HG02943 (cell line): ENCODE results near the gene GMPPA.

Experiments used
- ATAC-seq: cut with Tn5 transposase; IDR thresholded peaks from one replicate; pipeline ENCODE4 v1.9.1; 2021; ENCODE audit warnings: mild to moderate bottlenecking, low read depth, moderate library complexity; ENCODE audit not compliant: unreplicated experiment

GMPPA gene

GRCh38 chr2:219533930-219534661 lies 35.4 kb downstream of the GMPPA start:
- ATAC-seq, result no peak

GRCh38 chr2:219536425-219536824 lies 37.7 kb downstream of the GMPPA start:
- ATAC-seq, result no peak

GRCh38 chr2:219536967-219537366 lies 38.3 kb downstream of the GMPPA start:
- ATAC-seq, result no peak

- ATAC-seq, result no peak
Observed at GRCh38 chr2:219537657-219538488, 39.2 kb downstream of the GMPPA start.

- ATAC-seq, result no peak
Observed at GRCh38 chr2:219538504-219538951, 39.8 kb downstream of the GMPPA start.

GRCh38 chr2:219538956-219539788 lies 40.5 kb downstream of the GMPPA start:
- ATAC-seq, result no peak

- no peak for ATAC-seq
Observed at GRCh38 chr2:219539926-219540678, 41.4 kb downstream of the GMPPA start.

- no peak for ATAC-seq
Observed at GRCh38 chr2:219540784-219541504, 42.3 kb downstream of the GMPPA start.

GRCh38 chr2:219541611-219542180 lies 43.0 kb downstream of the GMPPA start:
- ATAC-seq, result peak; percentile 41

GRCh38 chr2:219542931-219543595 lies 44.4 kb downstream of the GMPPA start:
- ATAC-seq, result peak; percentile 40

- peak; percentile 68 for ATAC-seq
Observed at GRCh38 chr2:219543596-219544358, 45.1 kb downstream of the GMPPA start, which contains the start of the genes CHPF and TMEM198. Gene CHPF, minus strand, starts transcription at chr2:219543809. Its CDS starts 271 bp downstream, at chr2:219543538. Gene TMEM198, plus strand, starts transcription at chr2:219544028. Its CDS starts 700 bp downstream, at chr2:219544728.

GRCh38 chr2:219544567-219544966 lies 45.9 kb downstream of the GMPPA start:
- ATAC-seq, result no peak

GRCh38 chr2:219545295-219545942 lies 46.7 kb downstream of the GMPPA start:
- ATAC-seq, result no peak

- no peak for ATAC-seq
Observed at GRCh38 chr2:219545943-219546352, 47.3 kb downstream of the GMPPA start.

- ATAC-seq, result no peak
Observed at GRCh38 chr2:219547621-219548020, 48.9 kb downstream of the GMPPA start.

- ATAC-seq, result no peak
Observed at GRCh38 chr2:219548990-219549389, 50.3 kb downstream of the GMPPA start.

- ATAC-seq, result no peak
Observed at GRCh38 chr2:219549619-219550018, 50.9 kb downstream of the GMPPA start.
